Measurements from ENCODE around the gene IFITM5.
"Not testable (repeated sequence)": the region's sequence is repeated elsewhere in the genome, so short reads cannot be mapped to it uniquely, and the experiment has no call there.

The IFITM5 gene

DNA sequence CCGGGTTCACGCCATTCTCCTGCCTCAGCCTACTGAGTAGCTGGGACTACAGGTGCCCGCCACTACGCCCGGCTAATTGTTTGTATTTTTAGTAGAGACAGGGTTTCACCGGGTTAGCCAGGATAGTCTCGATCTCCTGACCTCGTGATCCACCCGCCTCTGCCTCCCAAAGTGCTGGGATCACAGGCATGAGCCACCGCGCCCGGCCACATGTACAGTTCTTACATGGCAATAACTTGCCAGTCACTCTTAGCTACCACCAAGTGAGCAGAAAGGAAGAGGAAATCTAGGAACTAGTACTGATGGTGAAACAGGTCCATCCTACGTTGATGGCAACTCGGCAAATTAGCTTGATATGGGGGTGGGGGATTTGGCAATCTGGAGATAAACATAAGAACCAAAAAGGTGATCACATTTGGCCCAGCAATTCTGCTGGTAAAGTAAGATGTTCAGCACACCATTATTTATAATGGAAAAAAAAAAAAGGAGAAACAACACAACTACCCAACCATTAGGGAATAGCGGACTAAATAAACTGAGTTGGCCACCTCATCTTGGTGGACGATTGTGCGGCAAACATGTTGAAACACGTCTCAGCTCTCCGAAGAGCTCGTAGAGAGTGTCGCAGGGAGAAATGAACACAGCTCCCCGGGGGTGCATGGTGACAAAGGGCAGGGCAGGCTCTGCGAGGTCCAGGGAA is 15.8 kb downstream of the IFITM5 start:
- DNase-seq (ENCODE audit: low read depth in 2 of 2), result no peak

DNA sequence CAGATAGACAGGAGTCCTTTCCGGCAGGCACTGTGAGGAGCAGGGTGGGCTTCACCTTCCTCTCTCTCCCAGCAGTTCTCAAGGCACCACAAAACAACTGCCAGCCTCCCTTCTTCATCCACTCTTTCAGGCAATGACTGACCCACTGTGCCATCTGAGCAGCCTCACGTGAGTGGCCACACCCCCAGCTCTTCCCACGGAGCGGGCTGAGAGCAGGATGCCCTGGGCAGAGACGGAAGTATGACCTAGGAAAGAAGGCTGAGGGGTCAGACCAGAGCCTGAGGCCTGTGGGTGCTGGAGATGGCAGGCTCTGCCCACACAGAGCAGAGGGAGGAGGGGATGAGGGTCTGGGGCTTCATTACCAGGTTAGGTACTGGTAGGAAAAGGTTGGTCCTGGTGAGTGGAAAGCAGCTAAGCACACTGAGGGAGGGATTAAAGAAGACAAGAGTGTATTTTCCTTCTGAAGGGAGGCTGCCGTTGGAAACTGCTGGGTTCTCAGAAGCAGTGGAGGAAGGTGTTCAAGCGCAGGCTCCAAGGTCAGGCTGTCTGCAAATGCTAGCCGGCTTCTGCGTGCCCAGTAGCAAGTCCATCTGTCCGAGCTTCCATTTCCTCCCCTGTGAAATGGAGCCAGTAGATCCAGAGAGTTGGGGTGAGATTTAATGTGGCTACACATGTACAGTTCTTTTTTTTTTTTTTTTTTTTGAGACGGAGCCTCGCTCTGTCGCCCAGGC is 16.5 kb downstream of the IFITM5 start:
- no peak for DNase-seq (ENCODE audit: low read depth in 2 of 2)

DNA sequence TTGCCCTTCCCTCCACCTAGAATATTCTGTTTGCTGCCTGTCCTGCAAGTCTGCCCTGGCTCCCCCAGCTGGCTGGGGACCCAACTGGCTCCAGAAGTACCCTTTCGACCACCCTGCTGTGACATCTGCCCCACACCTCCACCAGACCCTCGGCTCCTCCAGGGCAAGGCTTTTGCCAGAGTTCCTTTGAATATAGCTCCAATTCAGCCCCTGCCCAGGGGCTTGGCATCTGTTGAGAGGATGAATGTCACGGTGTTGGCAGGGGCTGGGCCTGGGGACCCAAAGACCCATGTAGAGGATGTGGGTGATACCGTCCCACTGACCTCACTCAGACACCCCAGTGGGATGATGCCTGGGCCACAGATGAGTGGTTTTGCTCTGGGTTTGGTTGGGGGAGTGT is 17.2 kb downstream of the IFITM5 start:
- DNase-seq (ENCODE audit: low read depth in 2 of 2), result no peak

DNA sequence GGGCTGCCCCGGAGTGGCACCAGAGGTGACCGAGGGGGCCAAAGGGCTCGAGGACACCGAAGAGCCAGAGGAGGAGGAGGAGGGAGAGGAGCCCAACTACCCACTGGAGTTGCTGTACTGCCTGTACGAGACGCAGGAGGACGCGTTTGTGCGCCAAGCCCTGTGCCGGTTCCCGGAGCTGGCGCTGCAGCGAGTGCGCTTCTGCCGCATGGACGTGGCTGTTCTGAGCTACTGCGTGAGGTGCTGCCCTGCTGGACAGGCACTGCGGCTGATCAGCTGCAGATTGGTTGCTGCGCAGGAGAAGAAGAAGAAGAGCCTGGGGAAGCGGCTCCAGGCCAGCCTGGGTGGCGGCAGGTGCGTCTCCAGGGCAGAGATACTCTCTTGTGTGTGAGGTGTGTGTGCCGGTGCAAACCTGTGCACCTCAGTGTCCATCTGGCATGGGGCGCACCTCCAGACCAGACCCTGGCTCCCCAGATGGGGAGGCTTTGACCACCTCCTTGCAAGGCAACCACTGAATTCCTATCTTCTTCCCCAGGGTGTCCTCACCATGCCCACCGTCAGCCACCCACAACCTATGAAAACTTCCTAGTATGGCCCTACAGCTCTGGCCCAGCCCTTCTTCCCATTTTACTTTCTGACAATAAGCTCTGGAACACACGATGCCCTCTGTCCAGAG is 17.7 kb downstream of the IFITM5 start:
- DNase-seq (ENCODE audit: low read depth in 2 of 2), result no peak

DNA sequence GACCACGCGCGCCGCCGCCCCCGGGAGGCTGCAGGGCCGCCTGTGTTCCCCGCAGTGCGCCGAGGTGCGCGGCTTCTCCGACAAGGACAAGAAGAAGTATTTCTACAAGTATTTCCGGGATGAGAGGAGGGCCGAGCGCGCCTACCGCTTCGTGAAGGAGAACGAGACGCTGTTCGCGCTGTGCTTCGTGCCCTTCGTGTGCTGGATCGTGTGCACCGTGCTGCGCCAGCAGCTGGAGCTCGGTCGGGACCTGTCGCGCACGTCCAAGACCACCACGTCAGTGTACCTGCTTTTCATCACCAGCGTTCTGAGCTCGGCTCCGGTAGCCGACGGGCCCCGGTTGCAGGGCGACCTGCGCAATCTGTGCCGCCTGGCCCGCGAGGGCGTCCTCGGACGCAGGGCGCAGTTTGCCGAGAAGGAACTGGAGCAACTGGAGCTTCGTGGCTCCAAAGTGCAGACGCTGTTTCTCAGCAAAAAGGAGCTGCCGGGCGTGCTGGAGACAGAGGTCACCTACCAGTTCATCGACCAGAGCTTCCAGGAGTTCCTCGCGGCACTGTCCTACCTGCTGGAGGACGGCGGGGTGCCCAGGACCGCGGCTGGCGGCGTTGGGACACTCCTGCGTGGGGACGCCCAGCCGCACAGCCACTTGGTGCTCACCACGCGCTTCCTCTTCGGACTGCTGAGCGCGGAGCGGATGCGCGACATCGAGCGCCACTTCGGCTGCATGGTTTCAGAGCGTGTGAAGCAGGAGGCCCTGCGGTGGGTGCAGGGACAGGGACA is 18.4 kb downstream of the IFITM5 start:
- DNase-seq (ENCODE audit: low read depth in 2 of 2), result no peak

DNA sequence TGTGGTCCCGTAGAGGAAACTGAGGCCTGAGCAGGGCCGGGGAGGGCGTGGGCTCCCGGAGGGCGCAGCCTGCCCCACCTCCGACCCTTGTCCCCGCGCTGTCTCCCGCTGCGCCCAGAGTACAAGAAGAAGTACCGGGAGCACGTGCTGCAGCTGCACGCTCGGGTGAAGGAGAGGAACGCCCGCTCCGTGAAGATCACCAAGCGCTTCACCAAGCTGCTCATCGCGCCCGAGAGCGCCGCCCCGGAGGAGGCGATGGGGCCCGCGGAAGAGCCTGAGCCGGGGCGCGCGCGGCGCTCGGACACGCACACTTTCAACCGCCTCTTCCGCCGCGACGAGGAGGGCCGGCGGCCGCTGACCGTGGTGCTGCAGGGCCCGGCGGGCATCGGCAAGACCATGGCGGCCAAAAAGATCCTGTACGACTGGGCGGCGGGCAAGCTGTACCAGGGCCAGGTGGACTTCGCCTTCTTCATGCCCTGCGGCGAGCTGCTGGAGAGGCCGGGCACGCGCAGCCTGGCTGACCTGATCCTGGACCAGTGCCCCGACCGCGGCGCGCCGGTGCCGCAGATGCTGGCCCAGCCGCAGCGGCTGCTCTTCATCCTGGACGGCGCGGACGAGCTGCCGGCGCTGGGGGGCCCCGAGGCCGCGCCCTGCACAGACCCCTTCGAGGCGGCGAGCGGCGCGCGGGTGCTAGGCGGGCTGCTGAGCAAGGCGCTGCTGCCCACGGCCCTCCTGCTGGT is 19.2 kb downstream of the IFITM5 start:
- no peak for DNase-seq (ENCODE audit: low read depth in 2 of 2)

DNA sequence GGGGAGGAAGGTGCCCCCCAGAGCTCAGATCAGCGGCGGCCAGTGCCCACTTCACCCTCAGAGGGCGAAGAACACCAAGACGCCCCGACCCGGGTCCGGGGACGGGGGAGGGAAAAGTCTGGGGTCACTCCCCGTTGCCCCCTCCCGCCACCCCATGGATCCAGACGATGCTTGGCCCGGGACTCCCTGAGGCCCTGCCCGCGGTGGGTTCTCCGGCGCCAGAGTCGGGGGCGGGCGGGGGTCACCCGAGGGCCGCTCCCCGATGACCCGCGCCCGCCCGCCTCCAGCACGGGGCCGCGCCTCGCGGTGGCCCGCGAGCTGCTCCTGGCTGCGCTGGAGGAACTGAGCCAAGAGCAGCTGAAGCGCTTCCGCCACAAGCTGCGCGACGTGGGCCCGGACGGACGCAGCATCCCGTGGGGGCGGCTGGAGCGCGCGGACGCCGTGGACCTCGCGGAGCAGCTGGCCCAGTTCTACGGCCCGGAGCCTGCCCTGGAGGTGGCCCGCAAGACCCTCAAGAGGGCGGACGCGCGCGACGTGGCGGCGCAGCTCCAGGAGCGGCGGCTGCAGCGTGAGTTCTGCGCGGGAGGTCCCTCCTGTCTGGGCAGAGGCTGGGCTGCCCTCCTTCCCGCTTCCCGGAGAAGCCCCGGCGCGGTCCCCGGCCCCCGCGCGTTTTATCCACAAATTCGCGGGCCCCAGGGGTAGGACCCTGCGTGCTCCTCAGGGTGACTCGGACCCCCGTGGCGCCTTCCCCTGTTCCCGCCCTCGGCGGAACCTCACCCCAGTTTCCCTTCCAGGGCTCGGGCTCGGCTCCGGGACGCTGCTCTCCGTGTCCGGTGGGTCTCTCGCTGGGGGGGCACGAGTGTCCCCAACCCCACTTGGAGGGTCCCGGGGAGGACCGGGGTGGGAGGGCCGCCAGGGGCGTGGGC is 20.0 kb downstream of the IFITM5 start:
- no peak for DNase-seq (ENCODE audit: low read depth in 2 of 2)

DNA sequence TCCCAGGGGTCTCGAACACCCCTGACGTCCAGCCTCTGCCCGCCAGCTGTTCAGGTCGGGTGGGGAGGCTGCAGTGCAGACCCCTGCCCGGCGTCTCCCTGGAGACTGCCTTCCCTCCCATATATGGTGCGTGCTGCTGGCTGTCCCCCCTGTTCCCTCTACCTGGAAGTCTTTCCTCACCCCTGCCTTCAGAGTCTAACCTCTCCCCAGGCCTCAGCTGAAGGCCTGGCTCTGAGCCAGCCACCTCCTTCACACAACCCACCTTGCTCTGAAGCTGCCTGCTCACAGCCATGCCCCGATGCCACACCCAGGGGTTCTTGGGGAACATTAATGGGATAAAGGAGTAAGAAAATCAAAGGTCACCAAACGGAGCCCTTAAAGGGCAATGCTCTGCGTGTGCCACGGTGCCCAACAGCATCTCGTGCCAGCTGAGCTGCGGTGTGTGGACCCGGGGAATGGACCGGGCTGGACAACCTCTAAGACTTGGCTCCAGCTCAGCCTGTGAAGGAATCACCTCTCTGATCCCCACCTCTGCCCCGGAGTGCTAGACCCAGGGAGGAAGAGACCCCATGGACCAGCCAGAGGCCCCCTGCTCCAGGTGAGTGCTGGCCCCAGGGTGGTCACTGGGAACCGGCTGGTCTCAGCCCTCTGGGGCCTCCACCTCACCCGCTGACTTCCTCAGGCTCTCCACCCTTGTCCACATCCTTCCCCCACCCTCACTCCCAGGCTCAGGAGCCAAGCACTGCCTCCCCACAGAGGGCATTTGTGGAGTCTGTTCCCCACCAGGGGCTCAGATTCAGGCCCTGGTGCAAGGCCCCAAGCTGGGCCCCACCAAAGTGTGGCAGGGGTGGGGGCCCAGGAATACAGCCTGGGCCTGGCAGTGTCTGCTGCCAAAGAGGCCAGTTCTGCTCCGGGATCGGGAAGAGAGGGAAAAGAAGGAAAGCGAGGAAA is 21.1 kb downstream of the IFITM5 start, which contains the start of gene NLRP6:
Gene NLRP6 (plus strand): TSS at position 407 of the 951 bp plus-strand sequence. CDS start 163 bp downstream, at position 570.
- no peak for DNase-seq (ENCODE audit: low read depth in 2 of 2)

DNA sequence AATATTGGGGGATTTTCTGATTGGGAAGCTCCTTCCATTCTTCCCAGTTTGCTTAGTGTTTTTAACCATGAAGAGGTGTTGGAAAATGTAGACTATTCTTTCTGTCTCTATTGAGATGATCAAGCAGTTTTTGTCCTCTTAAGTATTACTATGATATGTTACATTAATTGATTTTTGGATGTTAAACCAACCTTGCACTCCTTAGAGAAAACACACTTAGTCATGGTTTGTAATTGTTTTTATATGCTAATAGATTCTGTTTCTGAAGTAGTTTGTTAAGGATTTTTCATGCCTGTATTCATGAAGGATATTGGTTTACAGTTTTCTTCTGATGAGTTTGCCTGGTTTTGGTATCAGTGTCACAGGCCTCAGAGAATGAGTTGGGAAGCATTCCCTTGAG is 23.1 kb downstream of the IFITM5 start:
- no peak for DNase-seq (ENCODE audit: low read depth in 2 of 2)

DNA sequence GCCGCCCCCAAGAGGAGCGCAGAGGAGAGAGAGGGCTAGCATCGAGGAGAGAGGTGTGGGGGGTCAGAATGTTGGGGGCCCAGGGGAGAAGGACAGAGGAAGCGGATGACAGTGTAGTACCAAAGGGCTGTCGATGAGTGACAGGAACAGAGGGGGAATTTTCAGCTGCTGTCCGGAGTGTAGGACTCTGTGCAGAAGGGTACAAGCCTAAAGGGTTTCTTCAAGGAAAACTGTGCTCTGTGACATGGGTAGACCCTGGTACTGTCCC is 26.5 kb downstream of the IFITM5 start:
- DNase-seq (ENCODE audit: low read depth in 2 of 2), result no peak

DNA sequence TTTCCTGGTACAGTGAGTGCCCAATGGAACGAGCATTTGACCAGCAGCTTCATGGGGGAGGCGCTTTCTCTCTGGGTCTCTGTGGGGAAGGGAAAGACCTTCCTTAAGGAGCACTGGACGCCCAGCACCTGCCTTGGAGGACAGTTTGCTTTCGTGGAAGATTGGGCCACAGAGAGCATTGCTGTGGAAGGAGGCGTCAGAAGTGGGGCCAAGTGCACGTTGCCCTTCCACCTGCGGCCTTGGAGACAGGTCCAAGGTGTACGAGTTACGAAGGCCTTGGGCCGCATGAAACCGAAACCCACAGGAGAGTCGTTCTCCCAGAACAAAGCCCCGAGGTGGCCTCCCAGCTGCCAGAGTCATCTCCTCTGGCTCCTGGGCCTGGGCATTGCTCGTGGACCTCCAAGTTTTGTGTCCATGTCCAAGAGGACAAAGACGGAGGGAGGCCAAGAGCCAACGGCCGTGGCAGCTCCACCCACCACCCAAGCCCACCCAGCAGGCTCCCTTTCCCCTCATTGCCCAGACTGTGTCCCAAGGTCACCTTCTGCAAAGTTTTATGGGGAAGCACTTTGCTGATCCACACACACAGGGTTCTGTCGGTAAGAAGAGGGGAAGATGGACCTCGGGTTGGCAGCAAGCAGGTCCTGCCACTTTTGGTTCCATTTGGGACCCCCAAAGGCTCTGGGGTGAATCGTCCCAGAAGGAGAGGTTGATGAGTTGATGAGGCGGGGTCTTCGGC is 27.0 kb downstream of the IFITM5 start:
- DNase-seq (ENCODE audit: low read depth in 2 of 2), result no peak

DNA sequence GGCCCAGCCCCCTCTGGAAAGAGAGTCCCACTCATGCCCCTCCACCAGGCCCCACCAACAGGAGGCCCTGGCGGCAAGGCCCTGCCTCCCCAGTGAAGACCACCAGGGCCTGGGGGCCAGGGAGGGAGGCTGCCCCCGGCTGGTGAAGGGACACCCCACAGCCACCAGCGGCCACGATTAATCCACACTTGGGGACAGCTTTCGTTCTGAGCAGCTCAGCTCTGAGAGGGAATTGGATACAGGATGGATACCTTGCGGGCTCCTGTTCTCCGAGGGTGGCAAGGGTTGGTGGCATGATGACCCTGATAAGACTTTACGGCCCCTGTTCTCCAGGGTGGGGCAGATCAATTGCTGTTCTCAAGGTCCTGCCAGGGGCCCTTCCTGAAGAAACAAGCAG is 28.0 kb downstream of the IFITM5 start:
- no peak for DNase-seq (ENCODE audit: low read depth in 2 of 2)

DNA sequence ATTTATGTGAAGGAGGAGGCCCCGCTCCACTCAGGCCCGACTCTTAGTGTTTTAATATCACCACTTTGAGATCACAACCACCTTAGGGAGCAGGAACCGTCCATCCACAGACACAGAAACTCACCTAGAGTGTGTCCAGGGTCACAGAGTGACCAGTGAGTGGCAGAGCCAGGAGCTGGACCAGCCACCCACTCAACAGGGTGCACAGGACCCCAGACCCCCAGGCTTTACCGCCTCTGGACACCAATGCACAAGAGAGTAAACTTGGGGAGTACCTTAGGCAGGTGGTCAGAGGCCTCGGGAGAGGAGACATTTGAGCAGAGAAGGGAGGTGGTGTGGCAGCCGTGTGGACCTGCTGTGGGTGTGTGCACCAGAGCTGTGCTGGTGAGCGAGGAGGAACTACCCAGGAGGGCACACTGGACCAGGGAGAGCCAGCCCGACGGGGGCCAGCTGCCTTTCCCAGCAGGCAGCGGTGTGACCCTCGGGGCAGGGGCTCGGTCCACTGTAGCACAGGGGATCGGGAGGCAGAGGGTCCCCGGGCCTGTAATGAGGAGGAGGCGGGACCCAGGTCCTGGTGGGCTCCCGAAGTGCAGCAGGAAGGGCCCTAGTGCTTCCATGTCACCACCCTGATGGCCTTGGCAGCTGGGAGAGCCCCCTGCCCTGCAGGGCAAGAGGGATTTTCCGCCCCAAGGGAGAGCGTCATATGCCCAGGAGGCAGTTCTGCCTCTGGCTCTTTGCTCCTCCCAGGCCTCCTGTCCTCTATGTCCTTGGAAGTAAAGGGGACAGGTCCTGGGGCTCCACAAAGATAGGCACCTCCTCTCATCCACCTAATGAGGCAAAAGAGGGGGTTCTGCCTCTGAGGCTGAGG is 28.6 kb downstream of the IFITM5 start:
- no peak for DNase-seq (ENCODE audit: low read depth in 2 of 2)

DNA sequence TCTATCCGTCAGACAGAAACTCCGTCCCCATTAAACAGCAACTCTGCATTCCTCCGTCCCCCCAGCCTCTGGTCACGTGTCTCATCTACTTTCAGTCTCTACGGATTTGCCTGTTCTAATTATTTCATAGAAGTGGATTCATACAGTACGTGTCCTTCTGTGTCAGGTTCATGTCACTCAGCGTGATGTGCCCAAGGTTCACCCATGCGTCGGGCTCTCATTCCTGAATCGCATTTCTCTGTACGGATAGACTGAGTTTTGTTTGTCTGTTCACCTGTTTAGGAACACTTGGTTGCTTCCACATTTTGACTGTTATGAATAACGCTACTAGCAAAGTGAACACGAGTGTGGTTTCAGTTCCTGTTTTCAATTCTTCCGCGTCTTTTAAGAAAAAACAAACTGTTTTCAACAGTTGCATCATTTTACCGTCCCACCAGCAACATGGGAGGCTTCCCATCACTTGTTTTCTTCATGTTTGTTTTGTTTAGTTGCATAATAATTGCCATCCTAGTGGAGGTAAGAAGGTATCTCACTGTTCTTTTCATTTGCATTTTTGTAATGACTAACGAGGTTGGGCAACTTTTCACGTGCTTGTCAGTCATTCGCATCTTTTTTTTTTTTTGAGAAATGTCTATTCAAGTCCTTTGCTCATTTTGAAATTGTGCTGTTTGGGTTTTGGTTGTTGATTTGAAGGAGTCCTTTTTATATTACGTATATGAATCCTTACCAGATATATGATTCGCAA is 30.0 kb downstream of the IFITM5 start:
- DNase-seq (ENCODE audit: low read depth in 2 of 2), result peak in 1 of 2 donors; percentile 44

DNA sequence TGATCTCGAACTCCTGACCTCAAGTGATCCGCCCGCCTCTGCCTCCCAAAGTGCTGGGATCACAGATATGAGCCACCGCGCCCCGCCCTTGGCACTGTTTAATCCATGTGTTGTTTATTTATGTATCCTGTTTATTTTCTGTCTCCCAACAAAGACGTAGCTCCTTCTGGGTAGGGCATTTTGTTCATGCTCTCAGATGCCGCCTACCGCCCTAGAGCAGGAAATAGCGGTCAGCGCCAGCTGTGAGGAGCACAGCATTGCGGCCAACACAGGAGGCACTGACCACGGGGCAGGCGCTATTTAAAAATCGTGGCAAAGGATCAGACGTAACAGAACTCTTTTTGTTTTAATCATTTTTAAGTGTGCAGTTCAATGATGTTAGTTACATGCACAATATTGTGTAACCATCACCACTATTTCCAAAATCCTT is 30.6 kb downstream of the IFITM5 start:
- not testable (repeated sequence) for DNase-seq (ENCODE audit: low read depth in 2 of 2)

DNA sequence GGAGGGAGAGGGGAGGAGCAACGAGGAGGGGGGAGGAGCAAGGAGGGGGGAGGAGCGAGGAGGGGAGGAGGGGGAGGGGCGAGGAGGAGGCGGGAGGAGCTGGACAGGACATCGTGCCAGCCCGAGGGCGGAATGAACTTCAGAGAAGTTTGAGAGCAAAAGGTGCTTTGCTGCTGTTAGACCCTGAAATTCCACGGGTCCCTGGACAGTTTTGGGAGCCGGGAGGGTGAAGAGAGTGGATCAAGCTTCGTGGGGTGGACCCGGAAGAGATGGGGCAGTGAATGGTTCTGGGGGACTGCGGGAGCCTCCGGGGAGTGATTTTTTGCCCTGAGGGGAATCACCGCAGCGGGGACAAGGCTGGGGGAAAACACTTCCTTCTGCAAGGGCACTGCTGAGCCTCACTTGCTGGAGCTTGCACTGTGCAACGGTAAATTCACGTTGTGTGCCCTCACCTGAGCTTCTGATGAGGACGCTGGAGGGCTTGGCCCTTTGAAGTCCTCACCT is 31.8 kb downstream of the IFITM5 start:
- DNase-seq (ENCODE audit: low read depth in 2 of 2), result no peak
